ENCODE measurements around the gene ATP5PF.
"Not testable (repeated sequence)": the region's sequence is repeated elsewhere in the genome, so short reads cannot be mapped to it uniquely, and the experiment has no call there.

Gene ATP5PF, protein sequence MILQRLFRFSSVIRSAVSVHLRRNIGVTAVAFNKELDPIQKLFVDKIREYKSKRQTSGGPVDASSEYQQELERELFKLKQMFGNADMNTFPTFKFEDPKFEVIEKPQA

GRCh38 chr21:25734904-25735645, at the start of gene ATP5PF, which contains the start of gene GABPA:
Gene ATP5PF, minus strand, starts transcription at chr21:25734904. Its CDS starts 5,110 bp downstream, at chr21:25729794.
Gene GABPA, plus strand, starts transcription at chr21:25734972. Its CDS starts 6,627 bp downstream, at chr21:25741599.
- peak; percentile 99 for DNase-seq

- DNase-seq: not testable (repeated sequence)
These were observed 43.6 kb upstream of the ATP5PF start for GRCh38 chr21:25778126-25778875.

GRCh38 chr21:25776440-25776839, 41.7 kb upstream of the ATP5PF start:
- DNase-seq: no peak

- no peak for DNase-seq
These were observed 38.0 kb upstream of the ATP5PF start for GRCh38 chr21:25772686-25773085.

- DNase-seq: no peak
These were observed 33.2 kb upstream of the ATP5PF start for GRCh38 chr21:25767921-25768320.

DNA sequence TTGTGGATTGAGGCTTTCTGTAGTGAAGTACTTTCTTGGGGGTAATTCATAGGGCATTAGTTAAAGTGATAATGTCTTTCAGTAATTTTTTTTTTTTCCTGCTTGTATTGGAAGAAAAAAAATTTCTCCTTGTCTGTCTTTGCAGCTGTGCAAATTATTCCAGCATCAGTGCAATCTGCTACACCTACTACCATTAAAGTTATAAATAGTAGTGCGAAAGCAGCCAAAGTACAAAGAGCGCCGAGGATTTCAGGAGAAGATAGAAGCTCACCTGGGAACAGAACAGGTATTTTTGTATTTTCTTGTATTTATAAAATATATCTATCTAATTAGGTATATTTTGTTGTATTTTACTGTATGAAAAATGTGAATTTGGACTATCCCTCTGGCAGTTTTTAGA, 29.4 kb upstream of the ATP5PF start:
- no peak for DNase-seq

GRCh38 chr21:25760677-25761076, 26.0 kb upstream of the ATP5PF start:
- no peak for DNase-seq

GRCh38 chr21:25760061-25760460, 25.4 kb upstream of the ATP5PF start:
- DNase-seq: no peak

DNA sequence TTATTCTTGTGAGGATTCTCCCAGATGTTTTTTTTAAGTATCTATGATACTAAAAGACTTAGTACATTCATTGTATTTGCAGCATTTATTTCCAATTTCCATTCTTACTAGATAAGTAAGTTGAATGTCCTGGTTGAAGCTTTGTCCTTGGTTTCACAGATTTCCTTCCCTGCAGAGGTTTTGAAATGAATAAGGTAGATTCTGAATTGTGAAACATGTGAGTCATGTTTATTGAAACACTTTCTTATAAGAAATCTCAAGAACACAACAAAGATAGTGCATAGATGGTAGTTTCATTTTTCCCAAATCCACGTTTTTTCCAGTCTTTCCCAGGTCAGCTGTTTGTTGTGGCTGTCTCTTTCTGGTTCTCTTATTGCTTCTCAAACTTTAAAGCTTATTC, 24.9 kb upstream of the ATP5PF start:
- DNase-seq: no peak

DNA sequence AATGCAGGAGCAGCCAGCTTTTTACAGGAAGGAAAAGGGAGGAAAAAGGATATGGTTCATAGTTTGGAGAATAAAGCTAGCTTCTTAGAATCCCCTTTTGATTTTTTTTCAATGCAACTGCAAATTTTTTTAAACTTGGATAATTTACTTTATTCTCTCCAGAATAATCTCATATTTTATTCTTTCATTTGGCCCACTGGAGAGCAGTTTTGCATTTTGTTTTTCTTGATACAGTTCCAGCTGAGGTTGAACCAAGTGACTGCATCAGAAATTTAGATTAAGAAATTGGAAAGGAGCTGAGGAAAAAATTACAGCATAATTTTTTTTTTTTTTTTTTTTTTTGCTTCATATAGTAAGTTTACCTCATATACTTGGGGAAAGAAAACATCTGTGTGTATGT, 22.8 kb upstream of the ATP5PF start:
- DNase-seq: no peak

GRCh38 chr21:25756190-25756932, 21.7 kb upstream of the ATP5PF start:
- DNase-seq: no peak

DNA sequence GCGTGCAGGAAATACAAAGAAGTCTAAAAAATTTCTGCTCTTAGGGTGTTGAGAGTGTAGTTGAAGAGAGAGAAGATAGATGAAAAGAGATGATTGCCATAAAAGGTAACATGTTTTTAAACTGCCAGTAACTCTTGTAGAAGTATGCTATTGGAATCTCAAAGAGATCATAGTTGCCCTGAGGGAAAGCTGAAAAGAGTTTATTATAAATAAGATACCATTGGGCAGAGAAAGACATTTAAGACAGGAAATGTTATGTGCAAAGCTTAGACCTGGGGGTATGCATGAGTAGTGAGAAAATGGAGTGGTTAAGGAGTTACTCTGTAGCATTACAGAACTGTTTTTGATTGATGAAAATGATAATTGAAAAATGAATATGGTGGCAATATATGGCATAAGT, 17.7 kb upstream of the ATP5PF start:
- DNase-seq: no peak

DNA sequence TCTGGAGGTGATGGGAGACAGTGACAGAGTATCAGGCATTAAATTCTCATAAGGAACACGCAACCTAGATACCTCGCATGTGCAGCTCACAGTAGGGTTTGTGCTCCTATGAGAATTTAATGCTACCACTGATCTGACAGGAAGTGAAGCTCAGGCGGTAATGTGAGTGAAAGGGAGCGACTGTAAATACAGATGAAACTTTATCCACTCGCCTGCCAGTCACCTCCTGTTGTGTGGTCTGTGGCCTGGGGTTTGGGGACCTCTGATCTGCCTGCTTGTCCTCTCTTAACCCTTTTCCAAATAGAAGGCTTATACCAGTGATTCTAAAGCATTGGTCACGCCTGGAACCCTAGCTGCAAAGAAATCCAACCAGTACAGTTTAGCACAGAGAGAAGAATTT, 15.4 kb upstream of the ATP5PF start:
- DNase-seq: no peak

DNA sequence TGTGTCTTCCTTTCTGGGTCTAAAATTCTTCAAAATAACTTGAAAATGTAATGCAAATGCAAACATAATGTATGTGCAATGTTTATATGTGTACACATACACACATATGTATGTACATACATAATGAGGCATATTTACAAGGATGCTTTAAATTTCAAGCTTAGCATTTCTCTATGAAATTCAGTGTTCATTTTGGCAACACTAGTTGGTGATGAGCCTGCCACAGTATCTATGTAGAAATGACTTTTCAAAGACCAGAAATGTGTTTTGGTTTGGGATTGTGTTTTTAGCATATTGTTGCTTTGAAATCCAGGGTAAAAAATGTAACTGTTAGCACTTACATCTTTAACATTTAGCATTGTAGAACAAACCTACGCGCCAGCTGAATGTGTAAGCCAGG, 10.2 kb upstream of the ATP5PF start:
- DNase-seq: no peak

GRCh38 chr21:25742900-25743299, 8.2 kb upstream of the ATP5PF start:
- no peak for DNase-seq

GRCh38 chr21:25737421-25737820, 2.7 kb upstream of the ATP5PF start:
- DNase-seq: no peak

GRCh38 chr21:25735646-25736597, 1.2 kb upstream of the ATP5PF start:
- DNase-seq: peak; percentile 80

- no peak for DNase-seq
These were observed 125 bp downstream of the ATP5PF start for GRCh38 chr21:25734654-25734903.

- DNase-seq: peak; percentile 19
These were observed 648 bp downstream of the ATP5PF start for GRCh38 chr21:25733859-25734653.

GRCh38 chr21:25732091-25732760, 2.5 kb downstream of the ATP5PF start:
- no peak for DNase-seq

DNA sequence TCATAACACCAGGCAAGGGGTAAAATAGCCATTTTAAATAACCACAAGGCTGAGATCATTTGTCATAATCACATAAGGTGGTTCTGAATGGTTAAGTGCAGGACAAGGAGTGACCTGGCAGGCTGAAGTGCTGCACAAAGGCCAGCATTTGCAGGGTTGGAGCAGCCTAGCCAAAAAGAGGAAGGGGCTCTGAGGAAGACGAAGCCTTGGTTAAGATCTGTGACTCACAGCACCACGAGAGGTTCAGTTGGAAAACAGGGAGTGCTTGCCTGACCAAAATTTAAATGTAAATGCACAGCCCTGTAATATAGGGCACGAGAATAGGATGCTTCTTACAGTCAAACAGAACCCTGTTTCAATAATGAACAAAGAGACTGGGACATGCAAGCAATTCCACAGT, 12.1 kb downstream of the ATP5PF start:
- no peak for DNase-seq
